K562 (cell line): ENCODE results near the gene ORC1. TPM values are rescaled to one million over a fixed set of nuclear protein-coding genes. Genes with fewer than 3 reads are reported as not detected.

Source experiments
- ATAC-seq: fragments of 200-7000 bp; cut with Tn5 transposase; 3 replicates; pipeline ENCODE4 v1.9.1; 2020; ENCODE audit warnings: moderate library complexity
- BruUV-seq: library from RNA; stranded (reverse); fragments of 400-500 nt; replicated peaks from 2 replicates; lab custom pipeline; 2021; lab: Mats Ljungman, UMichigan
- CTCF ChIA-PET: fragments of 300-600 bp; formaldehyde crosslinking; extraction: SDS; loops from one replicate; lab custom pipeline; 2021; ENCODE audit warnings: low intra/inter-chr PET ratio; lab: Yijun Ruan, JAX
- POLR2A ChIA-PET: fragments of 300-600, 350-650 bp; sonication (Branson Sonifier 250); formaldehyde crosslinking; extraction: SDS; loops from one replicate; lab custom pipeline; 2021; ENCODE audit warnings: antibody characterized with exemption, inconsistent platforms; lab: Yijun Ruan, JAX
- DNase-seq, 4 experiments: peaks; one replicate each; pipeline versions ENCODE4 v3.0.0 to v3.0.0-alpha.2; 2011 to 2018; ENCODE audit warnings: low spot score in 3 of 4, mixed read lengths in 3 of 4; ENCODE audit errors: extremely low read depth in 1 of 4
- FAIRE-seq: peaks from 2 replicates; lab custom pipeline; 2011; peaks lifted over from hg19 to GRCh38; lab: Jason Lieb, UNC
- H2AFZ ChIP-seq: 2 replicates; pipeline ENCODE4 v1.6.0; 2011; ENCODE audit warnings: low read depth, low read length, control low read depth, inconsistent platforms
- H3K27ac ChIP-seq: fragments of 200-600 bp; 3 replicates; pipeline ENCODE4 v1.8.0; 2011; ENCODE audit warnings: low read depth, mild to moderate bottlenecking, control low read depth, inconsistent platforms, low read length, moderate library complexity, mixed read lengths; ENCODE audit errors: extremely low read depth
- H3K27me3 ChIP-seq, 2 experiments: fragments of 300-600 bp in 1 of 2; 2 replicates in 1 of 2; 3 replicates in 1 of 2; pipeline versions ENCODE4 v1.6.0 to v1.8.0; 2011; ENCODE audit warnings: inconsistent platforms in 2 of 2, low read length in 2 of 2, mild to moderate bottlenecking in 1 of 2, mixed read lengths in 1 of 2, moderate library complexity in 1 of 2; ENCODE audit not compliant: control insufficient read depth in 2 of 2, insufficient read depth in 2 of 2
- H3K36me3 ChIP-seq: fragments of 300-600 bp; 3 replicates; pipeline ENCODE4 v1.8.0; 2011; ENCODE audit warnings: mild to moderate bottlenecking, low read length, inconsistent platforms; ENCODE audit not compliant: control insufficient read depth, insufficient read depth
- H3K4me1 ChIP-seq, 2 experiments: fragments of 200-600 bp in 1 of 2; replicated peaks in 1 of 2; 2 replicates in 1 of 2; 3 replicates in 1 of 2; pipeline versions ENCODE4 v1.5.1 to v1.8.0; 2011; ENCODE audit warnings: inconsistent platforms in 2 of 2, low read length in 2 of 2, mild to moderate bottlenecking in 1 of 2, mixed read lengths in 1 of 2, moderate library complexity in 1 of 2; ENCODE audit not compliant: control insufficient read depth in 2 of 2, insufficient read depth in 2 of 2
- H3K4me2 ChIP-seq: 2 replicates; pipeline ENCODE4 v1.6.1; 2011; ENCODE audit warnings: low read length, control low read depth, inconsistent platforms, mixed read lengths; ENCODE audit not compliant: insufficient read depth
- H3K4me3 ChIP-seq: fragments of 200-600 bp; sonication (generic), shearing (Covaris generic); 2 replicates; pipeline ENCODE4 v1.5.1; 2016; ENCODE audit warnings: control low read depth, inconsistent platforms
- H3K79me2 ChIP-seq: fragments of 200-600 bp; 3 replicates; pipeline ENCODE4 v1.8.0; 2011; ENCODE audit warnings: low read length, inconsistent platforms; ENCODE audit not compliant: control insufficient read depth, insufficient read depth
- H3K9ac ChIP-seq, 2 experiments: 2 replicates each; pipeline versions ENCODE4 v1.6.0 to v1.6.1; 2011; ENCODE audit warnings: low read depth in 2 of 2, low read length in 2 of 2, control low read depth in 1 of 2, inconsistent platforms in 1 of 2, mild to moderate bottlenecking in 1 of 2, mixed read lengths in 1 of 2; ENCODE audit not compliant: insufficient read depth in 1 of 2
- H3K9me1 ChIP-seq: one replicate; pipeline ENCODE4 v1.6.0; 2011; ENCODE audit warnings: inconsistent platforms, mild to moderate bottlenecking, low read length, moderate library complexity; ENCODE audit not compliant: control insufficient read depth, insufficient read depth
- H3K9me3 ChIP-seq: replicated peaks from 2 replicates; pipeline ENCODE4 v1.5.1; 2011; ENCODE audit warnings: low read depth, low read length, inconsistent platforms; ENCODE audit not compliant: control insufficient read depth, insufficient read depth
- H4K20me1 ChIP-seq: replicated peaks from 2 replicates; pipeline ENCODE4 v1.6.1; 2011; ENCODE audit warnings: low read length, inconsistent platforms, mixed read lengths; ENCODE audit not compliant: control insufficient read depth, insufficient read depth
- CREM ChIP-seq: IDR thresholded peaks from 2 replicates; pipeline ENCODE4 v1.6.1; 2014; ENCODE audit warnings: antibody characterized with exemption, low read depth
- EP400 ChIP-seq: fragments of 450-650 bp; IDR thresholded peaks from 2 replicates; pipeline ENCODE4 v1.6.1; 2017; ENCODE audit warnings: antibody characterized with exemption, mild to moderate bottlenecking, moderate library complexity
- EWSR1 ChIP-seq: fragments of 450-650 bp; IDR thresholded peaks from 2 replicates; pipeline ENCODE4 v1.6.1; 2018; ENCODE audit warnings: borderline replicate concordance, mild to moderate bottlenecking, low read depth, moderate library complexity; ENCODE audit not compliant: partially characterized antibody
- GABPB2 ChIP-seq: fragments of 250-450 bp; sonication (Bioruptor Pico); conservative IDR thresholded peaks from 2 replicates; pipeline ENCODE4 v1.5.1; 2021; ENCODE audit warnings: mild to moderate bottlenecking
- GTF2E2 ChIP-seq: fragments of 200-800 bp; sonication (Bioruptor generic); IDR thresholded peaks from 2 replicates; pipeline ENCODE4 v1.6.1; 2016; ENCODE audit warnings: missing genetic modification characterization, missing compliant biosample characterization
- KDM2B ChIP-seq: fragments of 250-450 bp; sonication (Bioruptor Pico); IDR thresholded peaks from 2 replicates; pipeline ENCODE4 v1.8.0; 2021; ENCODE audit warnings: mild to moderate bottlenecking, moderate library complexity
- KLF10 ChIP-seq: fragments of 250-450 bp; sonication (Bioruptor Pico); IDR thresholded peaks from 2 replicates; pipeline ENCODE4 v1.6.1; 2021; ENCODE audit warnings: matching md5 sums
- NFE2L1 ChIP-seq: fragments of 450-650 bp; IDR thresholded peaks from 2 replicates; pipeline ENCODE4 v1.6.1; 2016; ENCODE audit warnings: missing genetic modification characterization, low read depth, mild to moderate bottlenecking, missing compliant biosample characterization, moderate library complexity, borderline replicate concordance
- PHB ChIP-seq: fragments of 250-450 bp; sonication (Bioruptor Pico); IDR thresholded peaks from 2 replicates; pipeline ENCODE4 v1.5.0; 2021
- SREBF1 ChIP-seq: fragments of 150-350 bp; IDR thresholded peaks from 2 replicates; pipeline ENCODE4 v1.6.1; 2014; ENCODE audit warnings: antibody characterized with exemption, low read depth, low read length, borderline replicate concordance
- ZNF778 ChIP-seq: fragments of 450-650 bp; formaldehyde crosslinking; IDR thresholded peaks from 2 replicates; pipeline ENCODE4 v1.4.0; 2020; ENCODE audit warnings: mild to moderate bottlenecking, moderate library complexity
- ZZZ3 ChIP-seq: fragments of 450-650 bp; IDR thresholded peaks from 2 replicates; pipeline ENCODE4 v1.6.1; 2016; ENCODE audit warnings: antibody characterized with exemption, mild to moderate bottlenecking, moderate library complexity
- WGBS: fragments of 100-300 bp; shearing (Covaris generic); methylation state at CpG from one replicate; pipeline ENCODE4 v1.1.6; 2016; ENCODE audit warnings: low coverage, mixed read lengths; ENCODE audit not compliant: insufficient coverage; ENCODE audit errors: missing lambda C conversion rate; 5-methylcytosine and 5-hydroxymethylcytosine counted together
- in situ Hi-C: fragments of 300-500 bp; cut with MboI; formaldehyde crosslinking; loops from 4 replicates; pipeline ENCODE4 v1.15.0; 2018; ENCODE audit warnings: inconsistent platforms, mixed read lengths
- intact Hi-C: fragments of 100-400 bp; cut with micrococcal nuclease; formaldehyde crosslinking; loops from 2 replicates; pipeline ENCODE4 v1.14.2; 2022
- polyA plus RNA-seq, 8 experiments: library from polyadenylated mRNA; depleted of rRNA in 4 of 8; stranded (reverse) in 5 of 8; unstranded in 3 of 8; fragments of >200 nt; fragmentation: Nextera tagmentation in 2 of 8; fragmentation: Illumina TruSeq in 1 of 8; extraction: Ambion mirVana in 2 of 8; extraction: Trizol in 1 of 8; gene quantifications; 2 replicates each; pipeline versions ENCODE4 v1.2.1 to v1.2.3, GENCODE V29; 2011 to 2014; ENCODE audit warnings: inconsistent platforms in 1 of 8, missing spikeins in 1 of 8
- total RNA-seq, 7 experiments: library from RNA; depleted of rRNA in 6 of 7; stranded (reverse); fragments of >200 nt in 6 of 7; fragmentation: Illumina TruSeq in 2 of 7; extraction: Trizol in 2 of 7; gene quantifications; 2 replicates each; pipeline versions ENCODE4 v1.2.1 to v1.2.3, GENCODE V29; 2011 to 2021; ENCODE audit warnings: low replicate concordance in 1 of 7
- TF ChIP-seq, protein P1 (sequence below): fragments of 200-800 bp; sonication (Bioruptor generic); IDR thresholded peaks from 2 replicates; pipeline ENCODE4 v1.6.1; 2016; ENCODE audit warnings: missing genetic modification characterization, missing compliant biosample characterization
- TF ChIP-seq, protein P2 (sequence below), 2 experiments: IDR thresholded peaks; 2 replicates each; pipeline ENCODE4 v1.6.1; 2011; ENCODE audit warnings: borderline replicate concordance in 1 of 2, control low read depth in 1 of 2, low read depth in 1 of 2, low read length in 1 of 2, mild to moderate bottlenecking in 1 of 2, mixed read lengths in 1 of 2, moderate library complexity in 1 of 2; ENCODE audit not compliant: insufficient read depth in 1 of 2, insufficient read length in 1 of 2, poor library complexity in 1 of 2, severe bottlenecking in 1 of 2; ENCODE audit errors: extremely low read depth in 1 of 2

The ORC1 gene
- total and polyA plus RNA-seq, 9 of the 15 experiments (the other 6 are each of a cell fraction or from before 2014, with no cell fraction given), result 26.4 to 91.6 (median 69.7) TPM

DNA sequence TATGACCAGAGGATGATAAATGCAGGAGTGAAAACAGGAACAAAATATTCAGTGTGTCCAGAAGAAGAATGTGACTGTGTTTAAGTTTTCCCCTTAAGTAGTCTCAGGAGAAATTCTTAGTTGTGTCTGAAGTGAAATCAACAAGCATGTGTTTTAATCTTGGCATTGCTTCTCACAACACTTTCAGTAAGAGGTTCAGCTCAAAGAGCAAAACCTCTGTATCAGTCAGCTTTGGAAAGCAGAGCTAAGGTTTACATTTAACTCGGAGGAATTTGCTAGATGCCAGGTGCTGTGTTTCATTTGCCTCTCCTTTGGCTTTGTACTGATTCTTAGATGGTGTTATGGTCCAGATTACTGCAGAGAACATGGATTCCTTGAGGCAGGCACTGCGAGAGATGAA is 66.8 kb downstream of the ORC1 start:
- H3K9me3 ChIP-seq, result no peaks in the 10 kb centered on the region
- intact Hi-C loops, result no loop called here
- no peak for ATAC-seq
- no peaks in the 10 kb centered on the region for H3K4me1 ChIP-seq
- in situ Hi-C loops, result no loop called here
- no peak overlapping the region for H3K27ac ChIP-seq
- H3K27me3 ChIP-seq, result no peaks in the 10 kb centered on the region
- H3K4me2 ChIP-seq, result no peak overlapping the region
- no peak overlapping the region for H3K9ac ChIP-seq
- peaks cover 8% of the 10 kb centered on the region; the same call in 2 of the 3 replicates for H3K36me3 ChIP-seq
- 56% methylated on average over 2 of the region's 2 CpGs for WGBS
- no peak overlapping the region for H3K4me3 ChIP-seq
- POLR2A ChIA-PET, result no interaction called here
- no peak for FAIRE-seq
- no peaks in the 10 kb centered on the region for H3K9me1 ChIP-seq
- H3K79me2 ChIP-seq, result no peaks in the 10 kb centered on the region
- no peak overlapping the region for H2AFZ ChIP-seq
- DNase-seq, result no peak
- TF ChIP-seq KDM2B (CRISPR knock-in tag) (no peak), GABPB2 (CRISPR knock-in tag) (no peak), CREM (no peak), EWSR1 (no peak), SREBF1 (no peak), PHB (CRISPR knock-in tag) (no peak), EP400 (no peak), GTF2E2 (tag) (no peak), ZNF778 (CRISPR knock-in tag) (no peak), NFE2L1 (tag) (no peak), ZZZ3 (no peak), KLF10 (CRISPR knock-in tag) (no peak)
- TF ChIP-seq, protein P1, sequence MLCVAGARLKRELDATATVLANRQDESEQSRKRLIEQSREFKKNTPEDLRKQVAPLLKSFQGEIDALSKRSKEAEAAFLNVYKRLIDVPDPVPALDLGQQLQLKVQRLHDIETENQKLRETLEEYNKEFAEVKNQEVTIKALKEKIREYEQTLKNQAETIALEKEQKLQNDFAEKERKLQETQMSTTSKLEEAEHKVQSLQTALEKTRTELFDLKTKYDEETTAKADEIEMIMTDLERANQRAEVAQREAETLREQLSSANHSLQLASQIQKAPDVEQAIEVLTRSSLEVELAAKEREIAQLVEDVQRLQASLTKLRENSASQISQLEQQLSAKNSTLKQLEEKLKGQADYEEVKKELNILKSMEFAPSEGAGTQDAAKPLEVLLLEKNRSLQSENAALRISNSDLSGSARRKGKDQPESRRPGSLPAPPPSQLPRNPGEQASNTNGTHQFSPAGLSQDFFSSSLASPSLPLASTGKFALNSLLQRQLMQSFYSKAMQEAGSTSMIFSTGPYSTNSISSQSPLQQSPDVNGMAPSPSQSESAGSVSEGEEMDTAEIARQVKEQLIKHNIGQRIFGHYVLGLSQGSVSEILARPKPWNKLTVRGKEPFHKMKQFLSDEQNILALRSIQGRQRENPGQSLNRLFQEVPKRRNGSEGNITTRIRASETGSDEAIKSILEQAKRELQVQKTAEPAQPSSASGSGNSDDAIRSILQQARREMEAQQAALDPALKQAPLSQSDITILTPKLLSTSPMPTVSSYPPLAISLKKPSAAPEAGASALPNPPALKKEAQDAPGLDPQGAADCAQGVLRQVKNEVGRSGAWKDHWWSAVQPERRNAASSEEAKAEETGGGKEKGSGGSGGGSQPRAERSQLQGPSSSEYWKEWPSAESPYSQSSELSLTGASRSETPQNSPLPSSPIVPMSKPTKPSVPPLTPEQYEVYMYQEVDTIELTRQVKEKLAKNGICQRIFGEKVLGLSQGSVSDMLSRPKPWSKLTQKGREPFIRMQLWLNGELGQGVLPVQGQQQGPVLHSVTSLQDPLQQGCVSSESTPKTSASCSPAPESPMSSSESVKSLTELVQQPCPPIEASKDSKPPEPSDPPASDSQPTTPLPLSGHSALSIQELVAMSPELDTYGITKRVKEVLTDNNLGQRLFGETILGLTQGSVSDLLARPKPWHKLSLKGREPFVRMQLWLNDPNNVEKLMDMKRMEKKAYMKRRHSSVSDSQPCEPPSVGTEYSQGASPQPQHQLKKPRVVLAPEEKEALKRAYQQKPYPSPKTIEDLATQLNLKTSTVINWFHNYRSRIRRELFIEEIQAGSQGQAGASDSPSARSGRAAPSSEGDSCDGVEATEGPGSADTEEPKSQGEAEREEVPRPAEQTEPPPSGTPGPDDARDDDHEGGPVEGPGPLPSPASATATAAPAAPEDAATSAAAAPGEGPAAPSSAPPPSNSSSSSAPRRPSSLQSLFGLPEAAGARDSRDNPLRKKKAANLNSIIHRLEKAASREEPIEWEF (CRISPR knock-in tag), result no peak
- TF ChIP-seq, protein P2, sequence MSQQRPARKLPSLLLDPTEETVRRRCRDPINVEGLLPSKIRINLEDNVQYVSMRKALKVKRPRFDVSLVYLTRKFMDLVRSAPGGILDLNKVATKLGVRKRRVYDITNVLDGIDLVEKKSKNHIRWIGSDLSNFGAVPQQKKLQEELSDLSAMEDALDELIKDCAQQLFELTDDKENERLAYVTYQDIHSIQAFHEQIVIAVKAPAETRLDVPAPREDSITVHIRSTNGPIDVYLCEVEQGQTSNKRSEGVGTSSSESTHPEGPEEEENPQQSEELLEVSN (IDR thresholded peaks at IDR 0.05; ENCODE audit: borderline replicate concordance in 1 of 2, extremely low read depth in 1 of 2, insufficient read depth in 1 of 2, insufficient read length in 1 of 2, low read depth in 1 of 2, low read length in 1 of 2, poor library complexity in 1 of 2, severe bottlenecking in 1 of 2), result no peak
- TF ChIP-seq, all 486 proteins: peak for 0
- CTCF ChIA-PET, result no interaction called here
- H4K20me1 ChIP-seq, result no peaks in the 10 kb centered on the region
- BruUV-seq, result no TSS peak
